Lung (tissue), 12 donors: ENCODE measurements around the gene MLKL. TPM values are rescaled to one million over a fixed set of nuclear protein-coding genes. Genes with fewer than 3 reads are reported as not detected.

Experiments
- ATAC-seq: fragments of 200-7000 bp; cut with Tn5 transposase; one replicate; pipeline ENCODE4 v1.9.1; 2020; ENCODE audit warnings: moderate number of reproducible peaks; ENCODE audit not compliant: insufficient read depth, low FRiP score
- DNase-seq, 3 donors: peaks; one replicate each; pipeline ENCODE4 v3.0.0-alpha.2; 2013 to 2017
- H3K27ac ChIP-seq, 2 donors: one replicate each; pipeline ENCODE4 v1.5.1; 2013; ENCODE audit warnings: mild to moderate bottlenecking in 2 of 2, moderate library complexity in 2 of 2, control low read depth in 1 of 2, inconsistent platforms in 1 of 2, low read depth in 1 of 2, low read length in 1 of 2
- H3K27me3 ChIP-seq, 3 donors: one replicate each; pipeline ENCODE4 v1.5.1; 2013; ENCODE audit warnings: low read length in 2 of 3; ENCODE audit not compliant: control insufficient read depth in 3 of 3, insufficient read depth in 3 of 3
- H3K36me3 ChIP-seq, 4 donors: one replicate each; pipeline ENCODE4 v1.5.1; 2013; ENCODE audit warnings: low read length in 4 of 4, mild to moderate bottlenecking in 1 of 4, moderate library complexity in 1 of 4; ENCODE audit not compliant: control insufficient read depth in 4 of 4, insufficient read depth in 4 of 4
- H3K4me1 ChIP-seq, 5 donors: one replicate each; pipeline ENCODE4 v1.5.1; 2013; ENCODE audit warnings: low read length in 5 of 5, mild to moderate bottlenecking in 2 of 5, moderate library complexity in 1 of 5; ENCODE audit not compliant: control insufficient read depth in 5 of 5, insufficient read depth in 5 of 5
- H3K4me3 ChIP-seq: one replicate; pipeline ENCODE4 v1.5.1; 2013; ENCODE audit warnings: mild to moderate bottlenecking, control low read depth, moderate library complexity
- H3K9ac ChIP-seq, 2 donors: one replicate each; pipeline ENCODE4 v1.5.1; 2013; ENCODE audit warnings: low read length in 2 of 2, control low read depth in 1 of 2; ENCODE audit not compliant: insufficient read depth in 1 of 2
- H3K9me3 ChIP-seq, 4 donors: one replicate each; pipeline ENCODE4 v1.5.1; 2013; ENCODE audit warnings: low read length in 3 of 4, mild to moderate bottlenecking in 1 of 4, moderate library complexity in 1 of 4; ENCODE audit not compliant: control insufficient read depth in 4 of 4, insufficient read depth in 3 of 4
- CTCF ChIP-seq: IDR thresholded peaks from 2 replicates; pipeline ENCODE4 v1.5.1; 2012; ENCODE audit warnings: mild to moderate bottlenecking; ENCODE audit errors: control extremely low read depth, extremely low read depth
- WGBS, 2 donors: extraction: QIAGEN DNeasy Blood & Tissue Kit; methylation state at CpG; one replicate each; pipeline ENCODE4 v1.1.7; 2013; 5-methylcytosine and 5-hydroxymethylcytosine counted together
- polyA plus RNA-seq, 2 donors: library from polyadenylated mRNA; stranded (reverse); fragments of 200-250 nt; gene quantifications; one replicate each; pipeline ENCODE4 v1.2.1, GENCODE V29; 2013
- total RNA-seq, 2 donors: library from RNA; depleted of rRNA in 1 of 2; stranded (reverse); fragments of >200 nt in 1 of 2; gene quantifications; one replicate each; pipeline ENCODE4 v1.2.1, GENCODE V29; 2014 to 2021
- donor health status: control.
- donor health status: control.
- donor health status: Bipolar disorder and iron deficiency.
- donor health status: healthy.
- donor health status: DM: yes; HTN: yes; CAD: no.

MLKL gene
- total and polyA plus RNA-seq, 4 donors: 13.1 to 32.1 (median 22.5) TPM

GRCh38 chr16:74738113-74738541 is 37.5 kb upstream of the MLKL start:
- H3K4me1 ChIP-seq: peaks cover 0 to 14% (median 0%) of the 10 kb centered on the region in 5 donors
- H3K9me3 ChIP-seq: no peaks in the 10 kb centered on the region
- H3K27me3 ChIP-seq: no peaks in the 10 kb centered on the region
- no peak overlapping the region for H3K27ac ChIP-seq
- ATAC-seq (no peak), DNase-seq (no peak)
- H3K4me3 ChIP-seq: no peak overlapping the region
- no peak for TF ChIP-seq CTCF
- WGBS, 2 donors: 43 to 48% methylated on average over 10 of the region's 10 CpGs
- H3K9ac ChIP-seq: no peak overlapping the region
- H3K36me3 ChIP-seq: no peaks in the 10 kb centered on the region

- no peak for DNase-seq
- H3K9ac ChIP-seq: no peak overlapping the region
These were observed 36.9 kb upstream of the MLKL start for GRCh38 chr16:74737521-74737920.

GRCh38 chr16:74736531-74737157 is 36.0 kb upstream of the MLKL start:
- no peak for DNase-seq
- no peak for TF ChIP-seq CTCF
- ATAC-seq: no peak

More at GRCh38 chr16:74737521-74737920, 36.9 kb upstream of the MLKL start:
- peaks cover 0 to 14% (median 0%) of the 10 kb centered on the region in 5 donors for H3K4me1 ChIP-seq
- H3K4me3 ChIP-seq: no peak overlapping the region
- no peaks in the 10 kb centered on the region for H3K36me3 ChIP-seq
- no peak for TF ChIP-seq CTCF
- no peak for ATAC-seq
- 84 to 87% methylated on average over 6 of the region's 6 CpGs for WGBS, 2 donors
- no peak overlapping the region for H3K27ac ChIP-seq
- no peaks in the 10 kb centered on the region for H3K9me3 ChIP-seq
- H3K27me3 ChIP-seq: no peaks in the 10 kb centered on the region

GRCh38 chr16:74735554-74735953 is 34.9 kb upstream of the MLKL start:
- TF ChIP-seq CTCF: no peak
- DNase-seq: no peak
- Histone ChIP-seq H3K9me3 (no peaks in the 10 kb centered on the region), H3K27ac (no peak overlapping the region), H3K9ac (no peak overlapping the region), H3K4me1 (peaks cover 0 to 14% (median 0%) of the 10 kb centered on the region in 5 donors), H3K4me3 (no peak overlapping the region), H3K36me3 (no peaks in the 10 kb centered on the region), H3K27me3 (no peaks in the 10 kb centered on the region)
- WGBS, 2 donors: 94 to 95% methylated on average over 3 of the region's 3 CpGs
- no peak for ATAC-seq

More at GRCh38 chr16:74736531-74737157, 36.0 kb upstream of the MLKL start:
- WGBS, 2 donors: 76 to 78% methylated on average over 9 of the region's 9 CpGs
- no peaks in the 10 kb centered on the region for H3K9me3 ChIP-seq
- peaks cover 0 to 14% (median 0%) of the 10 kb centered on the region in 5 donors for H3K4me1 ChIP-seq
- no peak overlapping the region for H3K27ac ChIP-seq
- no peaks in the 10 kb centered on the region for H3K36me3 ChIP-seq
- H3K9ac ChIP-seq: no peak overlapping the region
- no peak overlapping the region for H3K4me3 ChIP-seq
- no peaks in the 10 kb centered on the region for H3K27me3 ChIP-seq
